Lower leg skin (tissue), 3 donors: ENCODE measurements around the gene CAB39L.

ENCODE experiments used
- POLR2A ChIP-seq, 2 donors: fragments of 450-650 bp; IDR thresholded peaks; one replicate each; pipeline ENCODE4 v1.6.1; 2016 to 2017; ENCODE audit warnings: antibody characterized with exemption in 2 of 2, mild to moderate bottlenecking in 1 of 2, moderate library complexity in 1 of 2
- TF ChIP-seq, protein P1 (sequence below), 3 donors: fragments of 450-650 bp; IDR thresholded peaks; one replicate each; pipeline ENCODE4 v1.5.1; 2016; ENCODE audit warnings: antibody characterized with exemption in 3 of 3, mild to moderate bottlenecking in 3 of 3, moderate library complexity in 2 of 3

DNA sequence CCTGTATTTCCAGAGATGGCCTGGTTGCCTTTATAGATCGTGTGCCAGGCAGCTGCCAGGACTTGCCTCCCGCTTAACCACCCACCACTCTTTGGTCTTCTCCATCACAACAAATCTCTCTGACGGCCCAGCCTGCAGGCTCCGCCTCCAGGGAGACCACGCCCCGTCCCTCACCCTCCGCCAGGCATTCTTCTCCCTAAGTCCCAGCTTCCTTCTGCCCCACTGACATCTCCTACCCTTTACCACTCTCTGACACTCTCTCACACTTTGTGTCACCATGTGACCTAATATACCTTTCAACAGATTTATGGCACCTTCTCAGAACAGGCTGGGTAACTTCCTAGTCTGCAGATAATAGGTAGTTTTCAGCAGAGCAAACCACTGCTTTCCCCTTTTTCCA lies 95.1 kb downstream of the CAB39L start:
- TF ChIP-seq, protein P1, sequence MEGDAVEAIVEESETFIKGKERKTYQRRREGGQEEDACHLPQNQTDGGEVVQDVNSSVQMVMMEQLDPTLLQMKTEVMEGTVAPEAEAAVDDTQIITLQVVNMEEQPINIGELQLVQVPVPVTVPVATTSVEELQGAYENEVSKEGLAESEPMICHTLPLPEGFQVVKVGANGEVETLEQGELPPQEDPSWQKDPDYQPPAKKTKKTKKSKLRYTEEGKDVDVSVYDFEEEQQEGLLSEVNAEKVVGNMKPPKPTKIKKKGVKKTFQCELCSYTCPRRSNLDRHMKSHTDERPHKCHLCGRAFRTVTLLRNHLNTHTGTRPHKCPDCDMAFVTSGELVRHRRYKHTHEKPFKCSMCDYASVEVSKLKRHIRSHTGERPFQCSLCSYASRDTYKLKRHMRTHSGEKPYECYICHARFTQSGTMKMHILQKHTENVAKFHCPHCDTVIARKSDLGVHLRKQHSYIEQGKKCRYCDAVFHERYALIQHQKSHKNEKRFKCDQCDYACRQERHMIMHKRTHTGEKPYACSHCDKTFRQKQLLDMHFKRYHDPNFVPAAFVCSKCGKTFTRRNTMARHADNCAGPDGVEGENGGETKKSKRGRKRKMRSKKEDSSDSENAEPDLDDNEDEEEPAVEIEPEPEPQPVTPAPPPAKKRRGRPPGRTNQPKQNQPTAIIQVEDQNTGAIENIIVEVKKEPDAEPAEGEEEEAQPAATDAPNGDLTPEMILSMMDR (IDR thresholded peaks at IDR 0.05) = no peak
- no peak for TF ChIP-seq POLR2A (IDR thresholded peaks at IDR 0.05)
